GM13977 (cell line): ENCODE data around the gene ANKDD1A.

Experiments
- DNase-seq: peaks from one replicate; pipeline ENCODE4 v3.0.0; 2012; ENCODE audit warnings: low spot score
- in situ Hi-C: fragments of 300-500 bp; cut with MboI; formaldehyde crosslinking; loops from one replicate; pipeline ENCODE4 v1.12.0; 2022; ENCODE audit warnings: low sequenced_read_pairs, low pct_unique_long_range_greater_than_20kb, mixed read lengths, inconsistent platforms; ENCODE audit not compliant: unreplicated experiment
- TF ChIP-seq, protein P1 (sequence below): IDR thresholded peaks from 2 replicates; pipeline ENCODE4 v1.5.1; 2012; ENCODE audit warnings: mild to moderate bottlenecking, control low read depth; ENCODE audit not compliant: insufficient read depth; ENCODE audit errors: extremely low read depth, missing control alignments

Gene ANKDD1A

DNA sequence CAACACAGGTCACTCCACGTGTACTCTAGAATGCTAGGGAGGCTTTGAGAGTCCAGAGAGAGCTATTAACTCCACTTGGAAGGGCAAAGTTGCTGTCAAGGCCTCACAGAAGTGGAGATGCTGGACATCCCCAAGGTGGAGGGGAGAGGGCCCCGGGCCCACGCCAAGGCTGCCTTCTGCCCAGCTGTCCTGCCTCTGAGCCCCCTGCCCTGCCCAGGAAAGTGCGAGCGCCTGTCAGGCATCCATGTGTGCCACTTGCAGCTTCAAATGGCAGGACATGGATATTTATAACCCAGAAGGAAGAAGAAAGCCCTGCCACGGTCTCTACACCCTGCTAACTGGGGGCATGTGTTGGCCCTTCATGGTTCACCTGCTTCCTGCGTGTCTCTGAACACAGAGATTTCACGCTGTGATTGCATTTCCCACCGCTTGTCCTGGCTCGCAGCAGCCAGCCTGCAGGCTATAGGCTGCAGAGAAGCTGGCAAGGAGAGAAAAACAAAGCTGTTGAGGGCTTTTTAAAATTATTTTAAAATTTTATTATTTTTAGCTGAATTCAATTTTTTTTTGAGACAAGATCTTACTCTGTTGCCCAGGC lies 17.0 kb downstream of the ANKDD1A start:
- no peak for DNase-seq
- TF ChIP-seq, protein P1, sequence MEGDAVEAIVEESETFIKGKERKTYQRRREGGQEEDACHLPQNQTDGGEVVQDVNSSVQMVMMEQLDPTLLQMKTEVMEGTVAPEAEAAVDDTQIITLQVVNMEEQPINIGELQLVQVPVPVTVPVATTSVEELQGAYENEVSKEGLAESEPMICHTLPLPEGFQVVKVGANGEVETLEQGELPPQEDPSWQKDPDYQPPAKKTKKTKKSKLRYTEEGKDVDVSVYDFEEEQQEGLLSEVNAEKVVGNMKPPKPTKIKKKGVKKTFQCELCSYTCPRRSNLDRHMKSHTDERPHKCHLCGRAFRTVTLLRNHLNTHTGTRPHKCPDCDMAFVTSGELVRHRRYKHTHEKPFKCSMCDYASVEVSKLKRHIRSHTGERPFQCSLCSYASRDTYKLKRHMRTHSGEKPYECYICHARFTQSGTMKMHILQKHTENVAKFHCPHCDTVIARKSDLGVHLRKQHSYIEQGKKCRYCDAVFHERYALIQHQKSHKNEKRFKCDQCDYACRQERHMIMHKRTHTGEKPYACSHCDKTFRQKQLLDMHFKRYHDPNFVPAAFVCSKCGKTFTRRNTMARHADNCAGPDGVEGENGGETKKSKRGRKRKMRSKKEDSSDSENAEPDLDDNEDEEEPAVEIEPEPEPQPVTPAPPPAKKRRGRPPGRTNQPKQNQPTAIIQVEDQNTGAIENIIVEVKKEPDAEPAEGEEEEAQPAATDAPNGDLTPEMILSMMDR: no peak
- in situ Hi-C loops: no loop called here

DNA sequence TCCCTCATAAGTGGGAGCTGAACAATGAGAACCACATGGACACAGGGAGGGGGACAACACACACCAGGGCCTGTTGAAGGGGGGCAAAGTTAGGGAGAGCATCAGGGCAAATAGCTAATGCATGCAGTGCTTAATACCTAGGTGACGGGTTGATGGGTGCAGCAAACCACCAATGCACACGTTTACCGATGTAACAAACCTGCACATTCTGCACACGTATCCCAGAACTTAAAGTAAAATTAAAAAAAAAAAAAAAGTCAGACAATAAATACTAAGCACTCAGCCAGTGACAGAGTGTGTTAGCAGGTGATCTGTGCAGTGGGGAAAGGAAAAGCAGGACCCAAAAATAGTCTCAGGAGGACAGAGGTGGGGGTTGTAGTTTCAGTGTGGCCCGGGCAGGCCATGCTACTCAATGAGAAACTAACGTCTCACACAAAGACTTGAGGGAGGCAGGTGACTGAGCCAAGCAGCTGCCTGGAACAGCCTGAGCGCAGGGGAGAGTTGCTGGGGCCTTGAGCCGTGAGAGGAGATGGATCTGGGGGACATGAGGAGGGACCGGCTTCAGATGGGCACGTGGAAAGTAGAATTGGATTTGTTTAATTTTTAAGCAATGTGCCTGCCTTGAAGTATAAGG lies 18.4 kb downstream of the ANKDD1A start:
- in situ Hi-C loops: no loop called here
- TF ChIP-seq, protein P1: no peak
- DNase-seq: peak; percentile 77

DNA sequence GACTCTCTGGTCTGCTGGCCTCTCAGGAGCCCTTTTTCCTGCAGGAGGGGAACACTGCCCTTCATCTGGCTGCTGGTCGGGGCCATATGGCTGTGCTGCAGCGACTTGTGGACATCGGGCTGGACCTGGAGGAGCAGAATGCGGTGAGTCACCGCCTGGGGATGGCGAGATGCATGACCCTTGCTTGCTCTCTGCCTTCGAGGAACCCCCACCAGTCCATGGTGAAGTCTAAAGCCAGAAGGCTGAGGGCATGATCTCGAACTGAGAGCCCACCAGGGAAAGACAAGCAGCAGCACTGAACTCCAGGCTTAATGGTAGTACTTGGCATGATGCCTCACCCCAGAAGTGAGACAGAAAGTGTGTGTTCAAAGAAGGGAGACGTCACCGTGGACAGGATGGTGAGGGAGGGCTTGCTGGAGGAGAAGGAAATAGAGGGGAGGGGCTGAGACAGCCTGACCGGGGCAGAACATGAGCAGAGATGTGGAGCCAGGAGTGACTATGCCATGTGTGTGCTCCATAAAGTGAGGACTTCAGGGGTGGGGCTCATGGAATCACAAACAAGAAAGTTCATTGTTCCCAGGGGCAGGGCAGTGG lies 19.2 kb downstream of the ANKDD1A start:
- no peak for DNase-seq
- in situ Hi-C loops: no loop called here
- TF ChIP-seq, protein P1: no peak

DNA sequence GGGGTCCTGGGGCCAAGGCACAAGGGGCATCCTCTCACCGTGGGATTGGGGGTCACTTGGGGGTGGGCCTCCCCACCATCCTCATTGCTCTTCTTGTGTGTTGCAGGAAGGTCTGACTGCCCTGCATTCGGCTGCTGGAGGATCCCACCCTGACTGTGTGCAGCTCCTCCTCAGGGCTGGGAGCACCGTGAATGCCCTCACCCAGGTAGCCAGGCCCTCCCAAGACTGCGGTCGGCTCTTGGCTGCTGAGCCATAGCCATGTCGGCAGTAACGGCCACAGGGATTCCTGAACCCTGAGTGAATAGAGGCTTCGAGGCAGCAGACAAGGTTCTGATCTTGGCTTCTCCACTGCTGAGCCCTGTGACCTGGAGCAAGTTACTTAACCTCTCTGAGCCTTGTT lies 19.7 kb downstream of the ANKDD1A start:
- in situ Hi-C loops: no loop called here
- no peak for DNase-seq
- TF ChIP-seq, protein P1: no peak

DNA sequence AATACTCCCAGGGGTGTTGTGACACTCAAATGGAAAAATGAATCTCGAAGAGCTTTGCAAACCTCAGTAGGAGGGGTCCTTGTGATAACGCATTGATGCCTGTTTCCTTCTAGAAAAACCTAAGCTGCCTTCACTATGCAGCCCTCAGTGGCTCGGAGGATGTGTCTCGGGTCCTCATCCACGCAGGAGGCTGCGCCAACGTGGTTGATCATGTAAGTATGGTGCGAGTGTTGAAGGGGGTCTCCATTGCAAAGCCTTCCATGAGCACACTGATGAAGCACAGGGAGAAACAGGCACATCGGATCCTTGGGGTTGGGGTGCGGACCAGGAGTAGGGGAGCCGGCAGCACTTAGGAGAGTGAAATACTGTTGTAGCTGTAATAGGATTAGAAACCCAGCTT lies 22.3 kb downstream of the ANKDD1A start:
- DNase-seq: no peak
- in situ Hi-C loops: no loop called here
- TF ChIP-seq, protein P1: no peak

DNA sequence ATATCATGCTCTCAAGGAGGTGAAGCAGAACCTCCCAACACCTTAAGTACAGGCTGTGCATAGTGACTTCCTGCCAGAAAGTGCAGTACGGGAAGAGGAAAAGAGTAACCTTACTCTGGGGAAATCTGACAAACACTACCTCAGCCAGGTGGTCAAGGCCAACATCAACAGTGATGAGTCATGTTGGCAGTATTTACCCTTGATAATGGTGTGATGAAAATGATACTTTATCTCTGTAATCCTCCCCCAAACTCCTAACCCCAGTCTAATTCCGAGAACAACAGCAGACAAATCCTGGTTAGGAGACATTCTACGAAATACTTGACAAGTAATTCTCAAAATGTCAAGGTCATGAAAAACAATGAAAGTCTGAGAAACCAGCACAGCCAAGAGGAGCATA lies 26.5 kb downstream of the ANKDD1A start:
- TF ChIP-seq, protein P1: no peak
- in situ Hi-C loops: no loop called here
- DNase-seq: no peak
